ENCODE data around the gene MRGPRF.

- TF ChIP-seq POLR2A (IDR thresholded peaks at IDR 0.05) (no peak), CTCF (IDR thresholded peaks at IDR 0.05) (no peak)
Observed at GRCh38 chr11:68976563-68976962, 36.5 kb downstream of the MRGPRF start.

Measured in lower leg skin (tissue), 3 donors.